Activated gamma-delta T cell (primary cell): ENCODE results near the gene GBGT1.
"Not testable (repeated sequence)": the region's sequence is repeated elsewhere in the genome, so short reads cannot be mapped to it uniquely, and the experiment has no call there.

Experiments
- DNase-seq: peaks from one replicate; lab custom pipeline; 2025; lab: John Stamatoyannopoulos, UW

Gene GBGT1

GRCh38 chr9:133195029-133195428 lies 31.3 kb upstream of the GBGT1 start:
- DNase-seq: no peak

GRCh38 chr9:133194597-133194996 lies 30.9 kb upstream of the GBGT1 start:
- DNase-seq: no peak

GRCh38 chr9:133191989-133192388 lies 28.3 kb upstream of the GBGT1 start:
- DNase-seq: no peak

- no peak for DNase-seq
Measured at GRCh38 chr9:133189826-133190225, 26.1 kb upstream of the GBGT1 start.

GRCh38 chr9:133188843-133189180 lies 25.1 kb upstream of the GBGT1 start:
- no peak for DNase-seq

GRCh38 chr9:133188006-133188842 lies 24.5 kb upstream of the GBGT1 start:
- no peak for DNase-seq

- no peak for DNase-seq
Measured at GRCh38 chr9:133187561-133188005, 23.9 kb upstream of the GBGT1 start.

- DNase-seq: no peak
Measured at GRCh38 chr9:133186736-133187135, 23.0 kb upstream of the GBGT1 start.

- no peak for DNase-seq
Measured at GRCh38 chr9:133184971-133185370, 21.3 kb upstream of the GBGT1 start.

GRCh38 chr9:133182151-133182550 lies 18.4 kb upstream of the GBGT1 start:
- no peak for DNase-seq

GRCh38 chr9:133181561-133181960 lies 17.8 kb upstream of the GBGT1 start:
- no peak for DNase-seq

- DNase-seq: no peak
Measured at GRCh38 chr9:133180953-133181352, 17.2 kb upstream of the GBGT1 start.

- no peak for DNase-seq
Measured at GRCh38 chr9:133173056-133173455, 9.3 kb upstream of the GBGT1 start.

GRCh38 chr9:133171161-133171961 lies 7.6 kb upstream of the GBGT1 start:
- DNase-seq: no peak

GRCh38 chr9:133170716-133171115 lies 7.0 kb upstream of the GBGT1 start:
- no peak for DNase-seq

GRCh38 chr9:133169687-133170086 lies 6.0 kb upstream of the GBGT1 start:
- DNase-seq: not testable (repeated sequence)

- DNase-seq: no peak
Measured at GRCh38 chr9:133169102-133169501, 5.4 kb upstream of the GBGT1 start.

GRCh38 chr9:133168432-133168831 lies 4.7 kb upstream of the GBGT1 start:
- DNase-seq: no peak

- no peak for DNase-seq
Measured at GRCh38 chr9:133167769-133168168, 4.1 kb upstream of the GBGT1 start.

- no peak for DNase-seq
Measured at GRCh38 chr9:133167096-133167730, 3.5 kb upstream of the GBGT1 start.

- DNase-seq: no peak
Measured at GRCh38 chr9:133166392-133166791, 2.7 kb upstream of the GBGT1 start.

GRCh38 chr9:133165452-133165730 lies 1.7 kb upstream of the GBGT1 start:
- DNase-seq: no peak

- DNase-seq: no peak
Measured at GRCh38 chr9:133164191-133164590, 477 bp upstream of the GBGT1 start.
